GM04503 (cell line): ENCODE data around the gene PRRG2.

Experiments used
- DNase-seq: peaks from one replicate; pipeline ENCODE4 v3.0.0-alpha.2; 2012; ENCODE audit warnings: low read depth

The PRRG2 gene

GRCh38 chr19:49557641-49558325 lies 23.3 kb upstream of the PRRG2 start:
- no peak for DNase-seq

GRCh38 chr19:49558591-49558990 lies 22.5 kb upstream of the PRRG2 start:
- no peak for DNase-seq

DNA sequence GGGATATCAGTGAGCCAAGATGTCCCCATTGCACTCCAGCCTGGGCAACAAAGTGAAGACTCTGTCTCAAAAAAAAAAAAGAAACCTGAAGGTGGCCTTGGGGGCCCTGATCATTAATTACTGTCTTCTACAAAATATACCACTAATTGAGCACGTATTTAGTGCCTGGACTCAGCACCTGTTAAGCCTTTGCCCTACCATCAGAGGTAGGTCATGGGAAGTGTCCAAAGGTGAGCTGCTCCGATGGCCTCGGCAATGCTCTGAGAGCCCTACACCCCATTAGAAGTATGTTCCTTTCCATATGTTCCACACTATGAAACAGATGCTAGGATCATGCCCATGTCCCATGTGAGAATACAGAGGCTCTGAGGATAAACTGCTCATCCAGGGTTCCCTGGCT lies 21.7 kb upstream of the PRRG2 start:
- no peak for DNase-seq

GRCh38 chr19:49559928-49560327 lies 21.2 kb upstream of the PRRG2 start:
- no peak for DNase-seq

DNA sequence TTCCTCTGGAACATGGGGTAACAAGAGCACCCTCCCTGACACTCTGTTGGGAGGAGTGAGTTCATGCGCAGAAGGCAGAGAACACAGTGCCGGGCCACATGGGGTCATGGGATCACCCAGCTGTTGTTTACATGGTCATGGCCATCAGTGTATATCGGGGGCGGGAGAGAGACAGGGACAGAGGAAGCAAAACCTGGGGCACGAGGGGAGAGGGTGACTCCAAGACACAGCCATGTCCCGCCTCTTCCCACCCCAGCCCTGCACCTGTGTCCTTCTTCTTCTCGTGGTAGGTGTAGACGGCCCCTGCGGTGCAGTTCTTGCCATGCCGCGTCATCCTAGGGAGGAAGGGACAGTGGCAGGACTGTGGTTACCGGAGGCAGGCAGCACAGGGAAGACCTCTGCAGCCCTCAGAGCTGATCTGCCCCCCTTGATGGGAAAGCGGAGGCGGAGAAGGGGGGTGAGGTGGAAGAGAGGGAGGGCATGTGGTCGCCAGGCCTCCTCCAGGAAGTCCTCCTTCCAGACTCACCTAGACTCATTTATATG lies 20.7 kb upstream of the PRRG2 start:
- DNase-seq, result no peak

DNA sequence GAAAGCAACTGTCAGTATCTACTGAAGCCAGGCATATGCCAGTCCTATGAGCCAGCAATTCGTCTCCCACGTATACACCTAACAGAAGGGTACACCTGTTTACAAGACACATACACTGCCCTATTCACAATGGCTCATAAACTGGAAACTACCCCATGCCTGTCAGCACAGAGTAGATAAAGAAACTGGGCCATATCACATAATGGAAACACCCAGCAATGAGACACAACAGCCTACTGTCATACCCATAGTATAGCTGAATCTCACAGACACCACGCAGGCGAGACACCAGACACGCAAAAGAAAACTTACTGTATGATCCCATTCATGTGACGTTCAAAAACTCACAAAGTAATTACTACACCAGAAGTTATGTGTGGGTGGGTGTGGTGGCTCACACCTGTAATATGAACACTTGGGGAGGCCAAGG lies 16.5 kb upstream of the PRRG2 start:
- DNase-seq, result no peak

DNA sequence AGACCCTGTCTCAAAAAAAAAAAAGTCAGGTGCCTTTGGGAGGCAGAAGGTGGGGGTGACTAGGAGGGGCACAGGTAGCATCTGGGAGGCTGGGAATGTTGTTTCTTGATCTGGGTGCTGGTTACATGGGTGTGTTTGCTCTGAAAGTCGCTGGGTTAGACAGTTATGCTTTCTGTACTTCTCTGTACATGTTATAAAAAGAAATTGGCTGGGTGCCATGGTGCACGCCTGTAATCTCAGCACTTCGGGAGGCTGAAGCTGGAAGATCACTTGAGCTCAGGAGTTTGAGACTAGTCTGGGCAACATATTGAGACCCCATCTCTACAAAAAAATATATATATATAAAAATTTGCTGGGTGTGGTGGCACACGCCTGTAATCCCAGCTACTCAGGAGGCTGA lies 15.9 kb upstream of the PRRG2 start:
- DNase-seq, result no peak

GRCh38 chr19:49566302-49566701 lies 14.8 kb upstream of the PRRG2 start:
- no peak for DNase-seq

- no peak for DNase-seq
Observed at GRCh38 chr19:49567861-49568441, 13.2 kb upstream of the PRRG2 start.

GRCh38 chr19:49570138-49570856 lies 10.8 kb upstream of the PRRG2 start:
- no peak for DNase-seq

GRCh38 chr19:49570997-49571676 lies 10.0 kb upstream of the PRRG2 start:
- DNase-seq, result no peak

- no peak for DNase-seq
Observed at GRCh38 chr19:49573009-49573408, 8.1 kb upstream of the PRRG2 start.

DNA sequence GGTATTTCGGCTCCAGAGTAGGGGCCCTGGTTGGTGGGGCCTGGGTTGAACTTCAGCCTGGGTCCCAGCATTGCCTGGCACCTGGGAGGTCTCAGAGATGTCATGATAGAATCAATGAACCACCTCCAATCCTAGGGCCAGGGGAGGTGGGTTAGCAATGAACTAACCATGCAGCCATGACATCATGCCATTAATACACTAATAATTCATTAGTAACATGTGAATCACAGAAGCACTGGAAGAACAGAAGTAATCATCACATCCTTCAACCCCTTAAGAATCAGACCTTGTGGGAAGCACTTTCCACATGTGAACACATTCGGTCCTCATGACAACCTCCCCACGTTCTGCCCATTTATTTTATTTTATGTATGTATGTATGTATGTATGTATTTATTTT lies 7.7 kb upstream of the PRRG2 start:
- no peak for DNase-seq

GRCh38 chr19:49574206-49574755 lies 6.8 kb upstream of the PRRG2 start:
- no peak for DNase-seq

DNA sequence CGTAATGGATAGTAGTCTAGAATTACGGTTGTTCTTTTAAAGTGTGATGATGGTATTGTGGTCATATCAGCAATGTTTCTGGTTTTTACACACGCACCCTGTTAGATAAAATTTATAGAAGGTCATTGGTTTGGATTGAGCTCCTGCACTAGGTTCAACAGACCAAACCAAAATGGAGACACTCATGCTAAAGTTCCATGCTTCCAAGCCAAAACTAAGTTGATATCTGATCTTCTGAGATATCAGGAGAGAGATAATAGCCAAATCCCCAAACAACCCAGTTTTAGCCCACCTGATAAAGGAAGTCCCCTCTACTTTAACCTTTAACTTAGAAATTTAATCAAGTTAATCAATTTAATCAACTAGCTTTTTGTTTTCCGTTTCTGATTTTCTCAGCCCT lies 1.9 kb upstream of the PRRG2 start:
- DNase-seq, result no peak

DNA sequence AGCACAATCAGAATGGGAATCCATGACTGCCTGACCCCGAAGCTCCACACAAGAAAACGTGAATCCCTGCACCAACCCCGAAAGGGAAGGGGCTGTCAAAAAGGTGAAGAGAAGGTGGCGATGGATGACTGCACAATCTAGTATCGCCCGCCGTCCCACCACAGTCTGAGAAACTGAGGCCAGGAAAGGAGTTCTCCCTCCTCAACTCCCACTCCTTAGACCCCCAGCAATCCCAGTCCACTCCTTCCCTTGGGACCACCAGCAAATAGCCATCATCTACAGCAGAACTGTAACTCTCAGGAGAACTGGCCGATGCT lies 1.2 kb upstream of the PRRG2 start:
- DNase-seq, result no peak

DNA sequence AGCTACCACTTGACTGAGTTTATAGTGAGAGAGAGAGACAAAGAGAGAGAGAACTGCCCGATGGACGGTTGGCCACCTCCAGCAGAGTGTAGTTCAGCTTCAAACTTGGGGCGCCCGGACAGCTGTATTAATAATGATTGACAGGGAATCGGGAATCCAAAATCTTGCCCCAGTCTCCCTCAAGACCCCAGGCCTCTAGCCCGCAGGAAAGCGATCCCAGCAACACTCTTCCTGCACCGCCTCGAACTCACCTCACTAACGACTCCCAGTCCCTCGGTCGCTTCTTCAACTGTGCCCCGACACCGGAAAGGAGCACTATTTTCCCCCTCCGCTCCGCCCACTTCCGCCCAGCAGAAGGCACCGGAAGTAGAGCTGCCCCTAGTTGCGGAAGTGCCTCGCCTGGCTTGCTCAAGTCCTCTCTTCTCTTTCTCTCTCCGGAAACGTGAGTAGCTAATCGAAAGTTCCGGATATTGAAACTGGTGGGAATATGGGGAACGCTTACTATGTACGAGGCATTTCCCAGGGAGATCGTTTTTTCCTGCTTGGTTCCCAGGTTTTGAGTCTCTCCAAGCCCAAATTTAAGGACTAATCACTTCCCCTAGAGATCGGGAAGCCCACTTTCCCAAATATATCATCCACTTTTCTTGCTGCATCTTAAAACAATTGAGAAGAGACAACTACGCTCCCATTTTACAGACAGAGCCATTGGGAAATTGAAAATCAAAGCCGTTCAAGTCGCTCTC lies 681 bp upstream of the PRRG2 start, which contains the start of gene NOSIP:
Gene NOSIP, minus strand, starts transcription at position 293 of the 743 bp plus-strand sequence. CDS start 19,865 bp downstream, outside the sequence.
- peak; percentile 77 for DNase-seq

GRCh38 chr19:49583239-49583638 lies 2.1 kb downstream of the PRRG2 start:
- DNase-seq, result no peak

DNA sequence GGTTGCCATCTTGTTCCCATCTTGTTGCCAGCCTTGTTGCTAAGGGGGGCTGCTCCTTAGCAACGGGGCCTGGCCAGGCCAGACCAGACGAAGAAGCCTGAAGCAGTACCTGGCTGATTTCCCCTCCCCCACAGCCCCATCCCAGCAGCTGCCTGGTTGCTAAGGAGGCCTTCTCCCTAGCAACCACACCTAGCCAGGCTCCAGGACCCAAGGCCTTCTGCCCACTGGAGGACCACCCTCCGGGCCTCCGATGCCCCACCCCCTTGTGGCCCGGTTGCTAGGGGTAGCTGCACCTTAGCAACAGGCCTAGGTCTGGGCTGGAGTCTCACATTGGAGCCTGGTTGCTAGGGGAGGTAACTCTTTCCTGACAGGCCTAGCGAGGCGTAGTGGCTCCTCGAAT lies 3.9 kb downstream of the PRRG2 start:
- no peak for DNase-seq

- DNase-seq, result no peak
Observed at GRCh38 chr19:49587227-49587626, 6.1 kb downstream of the PRRG2 start.

- DNase-seq, result no peak
Observed at GRCh38 chr19:49588365-49589122, 7.4 kb downstream of the PRRG2 start.
